Neural cell (in vitro differentiated cells): ENCODE results near the gene QKI.

Experiments used
- EZH2 ChIP-seq: fragments of 200-600, 300-800 bp; shearing (Covaris generic), sonication (generic); IDR thresholded peaks from 2 replicates; pipeline ENCODE4 v1.6.1; 2014; ENCODE audit warnings: antibody characterized with exemption, low read length, borderline replicate concordance, mild to moderate bottlenecking; ENCODE audit not compliant: insufficient read depth, poor library complexity, severe bottlenecking
- TF ChIP-seq, protein P1 (sequence below): fragments of 450-650 bp; IDR thresholded peaks from 2 replicates; pipeline ENCODE4 v1.5.1; 2014; ENCODE audit warnings: antibody characterized with exemption, mild to moderate bottlenecking, moderate library complexity; ENCODE audit not compliant: poor library complexity, severe bottlenecking
- TF ChIP-seq, protein P2 (sequence below): IDR thresholded peaks from 2 replicates; pipeline ENCODE4 v1.6.1; 2012; ENCODE audit warnings: borderline replicate concordance

DNA sequence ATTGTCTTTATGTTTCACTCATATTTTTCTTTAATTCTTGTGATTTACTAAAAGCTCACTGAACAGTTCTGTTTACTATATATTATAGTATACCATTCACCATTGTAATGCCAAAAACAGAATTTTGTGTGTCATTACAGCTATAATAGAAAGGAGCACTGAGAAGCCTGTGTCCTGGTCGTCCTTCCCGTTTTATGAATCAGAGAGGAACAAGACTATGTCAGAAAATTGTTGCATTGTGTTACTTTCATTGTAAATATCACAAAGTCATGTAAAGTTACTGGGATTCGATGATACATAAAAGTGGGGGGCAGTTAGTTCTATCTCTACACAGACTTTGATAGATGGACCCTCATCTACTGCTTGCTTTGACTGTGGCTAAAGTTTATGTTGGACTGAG is 145.1 kb downstream of the QKI start:
- TF ChIP-seq, protein P1, sequence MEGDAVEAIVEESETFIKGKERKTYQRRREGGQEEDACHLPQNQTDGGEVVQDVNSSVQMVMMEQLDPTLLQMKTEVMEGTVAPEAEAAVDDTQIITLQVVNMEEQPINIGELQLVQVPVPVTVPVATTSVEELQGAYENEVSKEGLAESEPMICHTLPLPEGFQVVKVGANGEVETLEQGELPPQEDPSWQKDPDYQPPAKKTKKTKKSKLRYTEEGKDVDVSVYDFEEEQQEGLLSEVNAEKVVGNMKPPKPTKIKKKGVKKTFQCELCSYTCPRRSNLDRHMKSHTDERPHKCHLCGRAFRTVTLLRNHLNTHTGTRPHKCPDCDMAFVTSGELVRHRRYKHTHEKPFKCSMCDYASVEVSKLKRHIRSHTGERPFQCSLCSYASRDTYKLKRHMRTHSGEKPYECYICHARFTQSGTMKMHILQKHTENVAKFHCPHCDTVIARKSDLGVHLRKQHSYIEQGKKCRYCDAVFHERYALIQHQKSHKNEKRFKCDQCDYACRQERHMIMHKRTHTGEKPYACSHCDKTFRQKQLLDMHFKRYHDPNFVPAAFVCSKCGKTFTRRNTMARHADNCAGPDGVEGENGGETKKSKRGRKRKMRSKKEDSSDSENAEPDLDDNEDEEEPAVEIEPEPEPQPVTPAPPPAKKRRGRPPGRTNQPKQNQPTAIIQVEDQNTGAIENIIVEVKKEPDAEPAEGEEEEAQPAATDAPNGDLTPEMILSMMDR, result no peak
- no peak for TF ChIP-seq EZH2
- TF ChIP-seq, protein P2, sequence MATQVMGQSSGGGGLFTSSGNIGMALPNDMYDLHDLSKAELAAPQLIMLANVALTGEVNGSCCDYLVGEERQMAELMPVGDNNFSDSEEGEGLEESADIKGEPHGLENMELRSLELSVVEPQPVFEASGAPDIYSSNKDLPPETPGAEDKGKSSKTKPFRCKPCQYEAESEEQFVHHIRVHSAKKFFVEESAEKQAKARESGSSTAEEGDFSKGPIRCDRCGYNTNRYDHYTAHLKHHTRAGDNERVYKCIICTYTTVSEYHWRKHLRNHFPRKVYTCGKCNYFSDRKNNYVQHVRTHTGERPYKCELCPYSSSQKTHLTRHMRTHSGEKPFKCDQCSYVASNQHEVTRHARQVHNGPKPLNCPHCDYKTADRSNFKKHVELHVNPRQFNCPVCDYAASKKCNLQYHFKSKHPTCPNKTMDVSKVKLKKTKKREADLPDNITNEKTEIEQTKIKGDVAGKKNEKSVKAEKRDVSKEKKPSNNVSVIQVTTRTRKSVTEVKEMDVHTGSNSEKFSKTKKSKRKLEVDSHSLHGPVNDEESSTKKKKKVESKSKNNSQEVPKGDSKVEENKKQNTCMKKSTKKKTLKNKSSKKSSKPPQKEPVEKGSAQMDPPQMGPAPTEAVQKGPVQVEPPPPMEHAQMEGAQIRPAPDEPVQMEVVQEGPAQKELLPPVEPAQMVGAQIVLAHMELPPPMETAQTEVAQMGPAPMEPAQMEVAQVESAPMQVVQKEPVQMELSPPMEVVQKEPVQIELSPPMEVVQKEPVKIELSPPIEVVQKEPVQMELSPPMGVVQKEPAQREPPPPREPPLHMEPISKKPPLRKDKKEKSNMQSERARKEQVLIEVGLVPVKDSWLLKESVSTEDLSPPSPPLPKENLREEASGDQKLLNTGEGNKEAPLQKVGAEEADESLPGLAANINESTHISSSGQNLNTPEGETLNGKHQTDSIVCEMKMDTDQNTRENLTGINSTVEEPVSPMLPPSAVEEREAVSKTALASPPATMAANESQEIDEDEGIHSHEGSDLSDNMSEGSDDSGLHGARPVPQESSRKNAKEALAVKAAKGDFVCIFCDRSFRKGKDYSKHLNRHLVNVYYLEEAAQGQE, result no peak
